Smooth muscle cell (in vitro differentiated cells): Measurements from ENCODE around the gene BRD1. TPM values are rescaled to one million over a fixed set of nuclear protein-coding genes. Genes with fewer than 3 reads are reported as not detected.
"Not testable (repeated sequence)": the region's sequence is repeated elsewhere in the genome, so short reads cannot be mapped to it uniquely, and the experiment has no call there.

Source experiments
- DNase-seq: peaks from one replicate; lab custom pipeline; 2025; ENCODE audit not compliant: unreplicated experiment; lab: John Stamatoyannopoulos, UW
- H2AFZ ChIP-seq: fragments of 200-600 bp; sonication (generic); 2 replicates; pipeline ENCODE4 v1.6.0; 2016; ENCODE audit warnings: antibody characterized with exemption, low read depth, mild to moderate bottlenecking
- H3F3A ChIP-seq: fragments of 200-600 bp; sonication (generic); 2 replicates; pipeline ENCODE4 v1.6.0; 2017; ENCODE audit warnings: antibody characterized with exemption, low read depth
- H3K27ac ChIP-seq: fragments of 200-600 bp; sonication (generic); 2 replicates; pipeline ENCODE4 v1.5.1; 2016; ENCODE audit warnings: low read depth, mild to moderate bottlenecking
- H3K27me3 ChIP-seq: fragments of 200-600 bp; sonication (generic); 2 replicates; pipeline ENCODE4 v1.6.1; 2016; ENCODE audit warnings: low read depth, mild to moderate bottlenecking
- H3K36me3 ChIP-seq: fragments of 200-600 bp; sonication (generic); 2 replicates; pipeline ENCODE4 v1.5.1; 2016; ENCODE audit warnings: low read depth
- H3K4me1 ChIP-seq: fragments of 200-600 bp; sonication (generic); 2 replicates; pipeline ENCODE4 v1.5.1; 2016; ENCODE audit warnings: low read depth
- H3K4me2 ChIP-seq: fragments of 200-600 bp; sonication (generic); 2 replicates; pipeline ENCODE4 v1.6.0; 2016; ENCODE audit warnings: mild to moderate bottlenecking
- H3K4me3 ChIP-seq: fragments of 200-600 bp; sonication (generic); 2 replicates; pipeline ENCODE4 v1.5.1; 2016; ENCODE audit warnings: mild to moderate bottlenecking
- H3K79me2 ChIP-seq: fragments of 200-600 bp; sonication (generic); 2 replicates; pipeline ENCODE4 v1.6.0; 2016; ENCODE audit warnings: low read depth, mild to moderate bottlenecking
- H3K9ac ChIP-seq: fragments of 200-600 bp; sonication (generic); 2 replicates; pipeline ENCODE4 v1.6.0; 2016; ENCODE audit warnings: low read depth
- H3K9me3 ChIP-seq: fragments of 200-600 bp; sonication (generic); replicated peaks from 2 replicates; pipeline ENCODE4 v1.5.1; 2016; ENCODE audit warnings: low read depth
- H4K20me1 ChIP-seq: fragments of 200-600 bp; sonication (generic); 2 replicates; pipeline ENCODE4 v1.6.0; 2016; ENCODE audit warnings: low read depth
- CTCF ChIP-seq: fragments of 200-600 bp; sonication (generic); IDR thresholded peaks from 2 replicates; pipeline ENCODE4 v1.5.1; 2017; ENCODE audit warnings: borderline replicate concordance, mild to moderate bottlenecking, antibody characterized with exemption; ENCODE audit not compliant: insufficient read depth, poor library complexity, severe bottlenecking
- WGBS: methylation state at CpG from one replicate; pipeline ENCODE4 v1.1.7; 2016; ENCODE audit warnings: low lambda C conversion rate; 5-methylcytosine and 5-hydroxymethylcytosine counted together
- polyA plus RNA-seq: library from polyadenylated mRNA; unstranded; fragments of >200 nt; fragmentation: Nextera tagmentation; extraction: Ambion mirVana; gene quantifications from 2 replicates; pipeline ENCODE4 v1.2.1, GENCODE V29; 2016
- total RNA-seq: library from RNA; depleted of rRNA; stranded (reverse); fragments of >200 nt; gene quantifications from 2 replicates; pipeline ENCODE4 v1.2.3, GENCODE V29; 2014

The BRD1 gene
- total and polyA plus RNA-seq, 2 experiments from 2014 or later = 15.0 to 20.5 TPM

- Histone ChIP-seq H3K4me1 (no peaks in the 10 kb centered on the region), H4K20me1 (no peaks in the 10 kb centered on the region), H3K27me3 (no peaks in the 10 kb centered on the region), H3K27ac (no peak overlapping the region), H3F3A (no peaks in the 10 kb centered on the region), H2AFZ (no peak overlapping the region), H3K79me2 (no peaks in the 10 kb centered on the region), H3K9ac (no peak overlapping the region), H3K36me3 (no peaks in the 10 kb centered on the region), H3K4me3 (no peak overlapping the region), H3K9me3 (no peaks in the 10 kb centered on the region), H3K4me2 (no peak overlapping the region)
- no peak for TF ChIP-seq CTCF
- 95% methylated on average over 13 of the region's 13 CpGs for WGBS
- no peak for DNase-seq
Measured at GRCh38 chr22:49763138-49763537, 64.5 kb downstream of the BRD1 start.

DNA sequence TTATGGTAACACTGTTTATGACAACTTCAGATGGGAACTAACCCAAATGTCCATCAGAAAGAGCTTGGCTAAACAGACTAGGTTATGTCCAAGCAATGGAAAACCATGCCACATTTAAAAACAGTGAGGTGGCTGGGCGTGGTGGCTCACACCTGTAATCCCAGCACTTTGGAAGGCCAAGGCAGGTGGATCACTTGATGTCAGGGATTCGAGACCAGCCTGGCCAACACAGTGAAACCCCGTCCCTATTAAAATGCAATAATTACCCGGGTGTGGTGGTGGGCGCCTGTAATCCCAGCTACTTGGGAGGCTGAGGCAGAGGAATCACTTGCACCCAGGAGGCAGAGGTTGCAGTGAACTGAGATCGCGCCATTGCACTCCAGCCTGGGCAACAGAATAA lies 65.1 kb downstream of the BRD1 start:
- not testable (repeated sequence) for H3K4me2 ChIP-seq, H3K27ac ChIP-seq, H3K27me3 ChIP-seq, H3K9ac ChIP-seq, DNase-seq, H3K36me3 ChIP-seq, H3K4me3 ChIP-seq, H3K4me1 ChIP-seq, H3F3A ChIP-seq, H3K9me3 ChIP-seq, H2AFZ ChIP-seq, H4K20me1 ChIP-seq, H3K79me2 ChIP-seq
- WGBS = 92% methylated on average over 7 of the region's 7 CpGs

DNA sequence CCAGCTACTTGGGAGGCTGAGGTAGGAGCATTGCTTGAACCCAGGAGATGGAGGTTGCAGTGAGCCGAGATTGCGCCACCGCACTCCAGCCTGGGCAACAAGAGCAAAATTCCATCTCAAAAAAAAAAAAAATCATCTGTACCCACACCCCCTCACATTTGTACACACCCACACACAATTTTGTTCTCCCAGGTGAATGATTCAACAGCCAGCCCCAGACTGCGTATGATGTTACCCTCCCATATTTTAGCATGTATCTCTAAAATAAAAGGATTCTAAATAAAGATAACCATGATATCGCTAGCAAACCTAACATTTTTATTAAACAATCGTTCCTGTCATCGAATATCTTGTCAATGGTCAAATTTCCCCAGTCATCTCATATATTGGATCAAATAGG lies 65.8 kb downstream of the BRD1 start:
- no peak overlapping the region for H3K4me2 ChIP-seq
- no peaks in the 10 kb centered on the region for H3F3A ChIP-seq
- H3K9ac ChIP-seq = no peak overlapping the region
- DNase-seq = no peak
- no peaks in the 10 kb centered on the region for H3K9me3 ChIP-seq
- no peaks in the 10 kb centered on the region for H3K79me2 ChIP-seq
- no peaks in the 10 kb centered on the region for H3K36me3 ChIP-seq
- TF ChIP-seq CTCF = no peak
- no peak overlapping the region for H2AFZ ChIP-seq
- no peaks in the 10 kb centered on the region for H4K20me1 ChIP-seq
- no peaks in the 10 kb centered on the region for H3K4me1 ChIP-seq
- H3K27me3 ChIP-seq = no peaks in the 10 kb centered on the region
- no peak overlapping the region for H3K27ac ChIP-seq
- no peak overlapping the region for H3K4me3 ChIP-seq
- 96% methylated on average over 7 of the region's 7 CpGs for WGBS

DNA sequence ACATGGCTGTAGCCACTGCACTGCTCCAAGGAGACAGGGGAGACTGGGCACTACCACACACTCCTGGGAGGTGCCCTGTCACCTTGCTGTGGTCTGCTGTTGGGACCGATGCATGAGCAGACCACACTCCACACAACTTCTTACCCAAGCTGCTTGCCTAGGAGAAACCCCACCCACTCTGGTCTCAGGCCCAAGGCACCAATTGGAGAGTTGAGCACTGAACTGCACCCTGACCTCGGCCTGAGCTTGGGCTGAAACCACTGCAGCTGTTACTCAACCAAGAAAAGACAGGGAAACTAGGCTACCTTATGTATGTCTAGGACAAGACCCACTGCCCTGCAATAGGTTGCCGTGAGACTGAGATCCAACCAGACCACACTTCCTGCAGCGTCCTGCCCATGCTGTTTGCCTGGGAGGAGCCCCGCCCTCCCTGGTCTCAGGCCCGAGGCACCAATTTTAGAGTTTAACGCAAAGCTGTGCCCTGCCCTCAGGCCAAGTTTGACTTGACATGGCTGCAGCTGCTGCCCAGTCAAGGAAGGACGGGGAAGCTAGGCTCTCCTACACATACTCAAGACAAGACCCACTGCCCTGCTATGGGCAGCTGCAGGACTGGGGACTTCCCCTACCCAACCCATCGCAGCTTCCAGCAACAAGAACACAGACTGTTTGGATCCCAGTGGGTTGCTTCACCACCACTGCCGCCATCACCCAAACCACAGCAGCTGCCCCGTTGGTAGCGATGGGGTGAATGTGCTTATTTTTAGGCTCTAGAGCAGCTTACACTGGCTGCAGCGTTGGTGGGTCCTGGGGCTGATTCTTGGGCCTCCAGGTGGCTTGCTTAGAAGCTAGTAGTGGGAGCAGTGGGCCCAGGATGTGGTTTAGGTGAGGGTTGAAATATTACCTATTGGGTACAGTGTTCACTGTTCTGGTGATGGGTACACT lies 66.8 kb downstream of the BRD1 start:
- H3K9me3 ChIP-seq = no peaks in the 10 kb centered on the region
- H3K27ac ChIP-seq = peak overlapping the region; percentile 27
- H3K36me3 ChIP-seq = no peaks in the 10 kb centered on the region
- no peak overlapping the region for H2AFZ ChIP-seq
- TF ChIP-seq CTCF = no peak
- no peaks in the 10 kb centered on the region for H3K79me2 ChIP-seq
- H3K4me1 ChIP-seq = no peaks in the 10 kb centered on the region
- H3K27me3 ChIP-seq = no peaks in the 10 kb centered on the region
- no peaks in the 10 kb centered on the region for H4K20me1 ChIP-seq
- no peak overlapping the region for H3K4me3 ChIP-seq
- H3K4me2 ChIP-seq = no peak overlapping the region
- no peak overlapping the region for H3K9ac ChIP-seq
- DNase-seq = no peak
- no peaks in the 10 kb centered on the region for H3F3A ChIP-seq
- 87% methylated on average over 13 of the region's 13 CpGs for WGBS
